PC-3 (cell line): ENCODE data around the gene DCHS1. TPM values are rescaled to one million over a fixed set of nuclear protein-coding genes. Genes with fewer than 3 reads are reported as not detected.

Experiments
- ATAC-seq: fragments of 200-7000 bp; cut with Tn5 transposase; 2 replicates; pipeline ENCODE4 v1.9.1; 2020; ENCODE audit warnings: mild to moderate bottlenecking, moderate library complexity
- BruUV-seq: library from RNA; stranded (reverse); fragments of 400-500 nt; replicated peaks from 2 replicates; lab custom pipeline; 2021; lab: Mats Ljungman, UMichigan
- CTCF ChIA-PET: fragments of 300-600 bp; sonication (Branson Sonifier 250); formaldehyde crosslinking; loops from one replicate; lab custom pipeline; 2022; ENCODE audit warnings: antibody characterized with exemption; lab: Charles Lee
- POLR2A ChIA-PET: fragments of 300-600 bp; sonication (Branson Sonifier 250); formaldehyde crosslinking; loops from one replicate; lab custom pipeline; 2022; ENCODE audit warnings: antibody characterized with exemption; ENCODE audit not compliant: unreplicated experiment; lab: Charles Lee
- DNase-seq: peaks from one replicate; pipeline ENCODE4 v3.0.0-alpha.2; 2015
- H2AFZ ChIP-seq: fragments of 300-600 bp; sonication (generic); 2 replicates; pipeline ENCODE4 v1.6.0; 2016; ENCODE audit warnings: antibody characterized with exemption, low read length
- H3F3A ChIP-seq: fragments of 300-600 bp; sonication (generic); one replicate; pipeline ENCODE4 v1.6.0; 2017; ENCODE audit warnings: antibody characterized with exemption, low read length, control low read depth, mild to moderate bottlenecking; ENCODE audit not compliant: unreplicated experiment
- H3K27ac ChIP-seq: fragments of 300-600 bp; sonication (generic); 2 replicates; pipeline ENCODE4 v1.5.1; 2016; ENCODE audit warnings: mild to moderate bottlenecking, low read length
- H3K27me3 ChIP-seq: fragments of 300-600 bp; sonication (generic); 2 replicates; pipeline ENCODE4 v1.6.1; 2016; ENCODE audit warnings: low read length, mixed read lengths
- H3K36me3 ChIP-seq: fragments of 300-600 bp; sonication (generic); 2 replicates; pipeline ENCODE4 v1.6.1; 2016; ENCODE audit warnings: low read depth, mixed run types, low read length, mixed read lengths
- H3K4me1 ChIP-seq: fragments of 300-600 bp; sonication (generic); 2 replicates; pipeline ENCODE4 v1.5.1; 2016; ENCODE audit warnings: low read length; ENCODE audit not compliant: insufficient read depth
- H3K4me2 ChIP-seq: fragments of 300-600 bp; sonication (generic); 2 replicates; pipeline ENCODE4 v1.6.0; 2016; ENCODE audit warnings: low read length
- H3K4me3 ChIP-seq: fragments of 300-600 bp; sonication (generic); 2 replicates; pipeline ENCODE4 v1.5.1; 2016; ENCODE audit warnings: mild to moderate bottlenecking, low read length, mixed read lengths
- H3K79me2 ChIP-seq: fragments of 300-600 bp; sonication (generic); 2 replicates; pipeline ENCODE4 v1.6.1; 2017; ENCODE audit warnings: low read length, mixed read lengths
- H3K9ac ChIP-seq: fragments of 300-600 bp; sonication (generic); 2 replicates; pipeline ENCODE4 v1.6.0; 2016; ENCODE audit warnings: mild to moderate bottlenecking, low read length
- H3K9me2 ChIP-seq: fragments of 300-600 bp; sonication (generic); replicated peaks from 2 replicates; pipeline ENCODE4 v1.6.1; 2016; ENCODE audit warnings: mixed run types, low read length, mixed read lengths
- H3K9me3 ChIP-seq: fragments of 300-600 bp; sonication (generic); 2 replicates; pipeline ENCODE4 v1.6.1; 2016; ENCODE audit warnings: low read length, mixed read lengths
- H4K20me1 ChIP-seq: fragments of 300-600 bp; sonication (generic); 2 replicates; pipeline ENCODE4 v1.6.1; 2016; ENCODE audit warnings: low read length, mixed read lengths
- EZH2 ChIP-seq: fragments of 300-600 bp; sonication (generic); IDR thresholded peaks from one replicate; pipeline ENCODE4 v1.6.1; 2017; ENCODE audit warnings: antibody characterized with exemption, mild to moderate bottlenecking, low read length; ENCODE audit not compliant: unreplicated experiment
- EZH2phosphoT487 ChIP-seq: fragments of 300-600 bp; sonication (generic); IDR thresholded peaks from 2 replicates; pipeline ENCODE4 v1.6.1; 2018; ENCODE audit warnings: mild to moderate bottlenecking, antibody characterized with exemption, low read length, borderline replicate concordance
- intact Hi-C: fragments of 100-400 bp; cut with micrococcal nuclease; formaldehyde crosslinking; loops from 2 replicates; pipeline ENCODE4 v1.9.0; 2023
- total RNA-seq: library from RNA; depleted of rRNA; stranded (reverse); fragments of >200 nt; gene quantifications from 2 replicates; pipeline ENCODE4 v1.2.3, GENCODE V29; 2014
- TF ChIP-seq, protein P1 (sequence below): fragments of 300-600 bp; sonication (generic); conservative IDR thresholded peaks from 2 replicates; pipeline ENCODE4 v1.5.1; 2017; ENCODE audit warnings: antibody characterized with exemption, low read depth, mild to moderate bottlenecking, low read length

DCHS1 gene
- total RNA-seq, 1 experiment from 2014 or later = under 0.01 TPM

- POLR2A ChIA-PET = no interaction called here
- no peaks in the 10 kb centered on the region for H3K4me1 ChIP-seq
- TF ChIP-seq EZH2 = no peak
- TF ChIP-seq EZH2phosphoT487 = no peak
- TF ChIP-seq, protein P1, sequence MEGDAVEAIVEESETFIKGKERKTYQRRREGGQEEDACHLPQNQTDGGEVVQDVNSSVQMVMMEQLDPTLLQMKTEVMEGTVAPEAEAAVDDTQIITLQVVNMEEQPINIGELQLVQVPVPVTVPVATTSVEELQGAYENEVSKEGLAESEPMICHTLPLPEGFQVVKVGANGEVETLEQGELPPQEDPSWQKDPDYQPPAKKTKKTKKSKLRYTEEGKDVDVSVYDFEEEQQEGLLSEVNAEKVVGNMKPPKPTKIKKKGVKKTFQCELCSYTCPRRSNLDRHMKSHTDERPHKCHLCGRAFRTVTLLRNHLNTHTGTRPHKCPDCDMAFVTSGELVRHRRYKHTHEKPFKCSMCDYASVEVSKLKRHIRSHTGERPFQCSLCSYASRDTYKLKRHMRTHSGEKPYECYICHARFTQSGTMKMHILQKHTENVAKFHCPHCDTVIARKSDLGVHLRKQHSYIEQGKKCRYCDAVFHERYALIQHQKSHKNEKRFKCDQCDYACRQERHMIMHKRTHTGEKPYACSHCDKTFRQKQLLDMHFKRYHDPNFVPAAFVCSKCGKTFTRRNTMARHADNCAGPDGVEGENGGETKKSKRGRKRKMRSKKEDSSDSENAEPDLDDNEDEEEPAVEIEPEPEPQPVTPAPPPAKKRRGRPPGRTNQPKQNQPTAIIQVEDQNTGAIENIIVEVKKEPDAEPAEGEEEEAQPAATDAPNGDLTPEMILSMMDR = no peak
Observed at GRCh38 chr11:6626971-6627761, 28.4 kb downstream of the DCHS1 start.

GRCh38 chr11:6625832-6626420, 29.7 kb downstream of the DCHS1 start:
- Histone ChIP-seq H2AFZ (no peak overlapping the region), H3K4me2 (no peak overlapping the region), H3F3A (no peaks in the 10 kb centered on the region), H3K27me3 (no peaks in the 10 kb centered on the region), H3K27ac (no peak overlapping the region), H3K9me2 (no peaks in the 10 kb centered on the region), H3K9me3 (no peaks in the 10 kb centered on the region), H4K20me1 (no peaks in the 10 kb centered on the region), H3K79me2 (no peaks in the 10 kb centered on the region), H3K9ac (no peak overlapping the region), H3K4me3 (no peak overlapping the region), H3K36me3 (no peaks in the 10 kb centered on the region), H3K4me1 (no peaks in the 10 kb centered on the region)
- intact Hi-C loops = no loop called here
- no peak for TF ChIP-seq EZH2
- no peak for TF ChIP-seq EZH2phosphoT487
- TF ChIP-seq, protein P1 = no peak
- ATAC-seq (no peak), DNase-seq (no peak)
- POLR2A ChIA-PET = no interaction called here
- CTCF ChIA-PET = no interaction called here
- BruUV-seq = no TSS peak

More at GRCh38 chr11:6626971-6627761, 28.4 kb downstream of the DCHS1 start:
- no peak for DNase-seq
- CTCF ChIA-PET = no interaction called here
- Histone ChIP-seq H3K9me2 (no peaks in the 10 kb centered on the region), H2AFZ (no peak overlapping the region), H3K27ac (no peak overlapping the region), H3K4me3 (no peak overlapping the region), H3K27me3 (no peaks in the 10 kb centered on the region), H3K4me2 (no peak overlapping the region), H3F3A (no peaks in the 10 kb centered on the region), H3K9me3 (no peaks in the 10 kb centered on the region), H3K36me3 (no peaks in the 10 kb centered on the region), H4K20me1 (no peaks in the 10 kb centered on the region), H3K9ac (no peak overlapping the region), H3K79me2 (no peaks in the 10 kb centered on the region)
- intact Hi-C loops = no loop called here
- no peak for ATAC-seq
- no TSS peak for BruUV-seq
